CD4-positive, alpha-beta T cell treated with Interleukin-4 for 1 hour (primary cell): ENCODE results near the gene CHRNG.

Experiments used
- DNase-seq, 2 donors: peaks; one replicate each; pipeline ENCODE4 v3.0.0-alpha.2; 2020 to 2022

Gene CHRNG, protein sequence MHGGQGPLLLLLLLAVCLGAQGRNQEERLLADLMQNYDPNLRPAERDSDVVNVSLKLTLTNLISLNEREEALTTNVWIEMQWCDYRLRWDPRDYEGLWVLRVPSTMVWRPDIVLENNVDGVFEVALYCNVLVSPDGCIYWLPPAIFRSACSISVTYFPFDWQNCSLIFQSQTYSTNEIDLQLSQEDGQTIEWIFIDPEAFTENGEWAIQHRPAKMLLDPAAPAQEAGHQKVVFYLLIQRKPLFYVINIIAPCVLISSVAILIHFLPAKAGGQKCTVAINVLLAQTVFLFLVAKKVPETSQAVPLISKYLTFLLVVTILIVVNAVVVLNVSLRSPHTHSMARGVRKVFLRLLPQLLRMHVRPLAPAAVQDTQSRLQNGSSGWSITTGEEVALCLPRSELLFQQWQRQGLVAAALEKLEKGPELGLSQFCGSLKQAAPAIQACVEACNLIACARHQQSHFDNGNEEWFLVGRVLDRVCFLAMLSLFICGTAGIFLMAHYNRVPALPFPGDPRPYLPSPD

GRCh38 chr2:232539298-232540231 lies at the start of gene CHRNG:
Gene CHRNG (plus strand): TSS chr2:232539692. CDS start chr2:232539748, 56 bp downstream.
- no peak for DNase-seq

GRCh38 chr2:232490221-232491138 lies 49.0 kb upstream of the CHRNG start:
- no peak for DNase-seq

GRCh38 chr2:232491139-232491780 lies 48.2 kb upstream of the CHRNG start:
- DNase-seq, result no peak

- no peak for DNase-seq
These were observed 47.1 kb upstream of the CHRNG start for GRCh38 chr2:232492236-232492848.

GRCh38 chr2:232492963-232493700 lies 46.4 kb upstream of the CHRNG start:
- DNase-seq, result no peak

GRCh38 chr2:232493701-232494474 lies 45.6 kb upstream of the CHRNG start:
- no peak for DNase-seq

DNA sequence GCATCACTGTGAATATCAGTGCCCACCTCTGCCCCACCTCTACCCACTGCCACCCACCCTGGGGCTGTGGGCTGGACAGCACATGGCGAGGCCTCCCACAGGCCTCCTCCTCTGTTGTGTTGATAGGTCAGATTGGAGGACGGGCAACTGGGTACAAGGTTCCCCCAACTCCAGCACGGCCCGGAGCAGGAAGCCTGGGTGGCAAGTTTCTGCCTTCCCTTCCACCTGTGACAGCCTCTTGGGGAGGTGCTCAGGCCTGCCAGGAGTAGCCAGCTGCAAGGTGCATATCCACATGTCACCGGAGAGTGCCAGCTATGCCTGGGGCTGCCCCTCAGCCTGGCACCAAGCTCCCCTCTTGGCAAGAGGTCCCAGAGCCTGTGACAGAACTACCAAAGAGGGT lies 45.0 kb upstream of the CHRNG start:
- DNase-seq, result no peak

DNA sequence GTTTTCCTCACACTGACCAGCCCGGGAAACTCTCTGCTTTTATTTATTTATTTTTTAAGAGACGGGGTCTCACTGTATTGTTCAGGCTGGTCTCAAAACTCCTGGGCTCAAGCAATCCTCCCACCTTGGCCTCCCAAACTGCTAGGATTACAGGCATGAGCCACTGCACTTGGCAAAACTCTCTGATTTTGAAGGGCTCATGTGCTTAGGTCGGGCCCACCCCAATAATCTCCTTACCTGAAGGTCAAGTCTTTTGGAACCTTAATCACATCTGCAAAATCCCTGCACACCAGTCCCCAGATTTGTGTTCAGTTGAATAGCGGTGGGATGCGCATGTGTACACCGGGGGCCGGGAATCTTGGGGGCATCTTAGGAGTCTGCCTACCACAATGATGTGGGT lies 44.2 kb upstream of the CHRNG start:
- no peak for DNase-seq

DNA sequence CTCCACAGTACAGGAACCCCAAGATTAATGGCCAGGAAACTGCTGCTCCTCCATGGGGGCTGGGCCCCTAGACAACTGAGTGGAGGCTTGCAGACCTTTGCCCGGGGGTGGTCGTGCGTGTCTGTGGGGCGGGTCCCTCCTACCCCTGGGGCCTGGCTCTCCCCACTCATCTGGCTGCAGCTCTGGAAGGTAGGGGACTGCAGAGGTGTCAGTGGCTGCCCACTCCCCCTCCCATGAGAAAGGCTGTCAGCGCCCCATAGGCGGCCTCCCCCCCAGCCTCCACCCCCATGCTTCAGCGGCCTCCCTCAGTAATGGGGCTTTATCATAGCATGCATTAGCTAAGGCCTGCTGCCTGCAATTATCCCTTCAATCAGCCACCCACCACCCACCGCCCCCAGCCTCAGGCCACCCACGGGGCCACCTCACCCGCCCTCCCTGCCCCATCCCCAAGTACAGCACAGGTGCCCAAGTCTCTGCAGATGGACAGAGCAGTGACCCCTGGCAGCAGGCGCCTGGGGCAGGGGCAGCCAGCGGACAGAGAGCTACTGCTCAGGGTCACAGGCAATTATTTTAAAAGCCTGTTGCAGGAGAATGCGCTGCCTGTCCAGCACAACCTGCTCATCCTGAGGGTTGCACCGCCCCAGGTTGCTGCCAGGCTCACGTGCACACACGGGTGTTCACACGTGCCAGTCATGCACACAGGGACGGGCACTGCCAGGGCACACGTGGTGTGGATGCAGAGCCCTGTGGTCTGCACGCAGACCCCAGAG lies 42.8 kb upstream of the CHRNG start:
- no peak for DNase-seq

- DNase-seq, result no peak
These were observed 42.1 kb upstream of the CHRNG start for GRCh38 chr2:232497348-232497747.

GRCh38 chr2:232498452-232498851 lies 41.0 kb upstream of the CHRNG start:
- DNase-seq, result no peak

- no peak for DNase-seq
These were observed 38.1 kb upstream of the CHRNG start for GRCh38 chr2:232501331-232501771.

DNA sequence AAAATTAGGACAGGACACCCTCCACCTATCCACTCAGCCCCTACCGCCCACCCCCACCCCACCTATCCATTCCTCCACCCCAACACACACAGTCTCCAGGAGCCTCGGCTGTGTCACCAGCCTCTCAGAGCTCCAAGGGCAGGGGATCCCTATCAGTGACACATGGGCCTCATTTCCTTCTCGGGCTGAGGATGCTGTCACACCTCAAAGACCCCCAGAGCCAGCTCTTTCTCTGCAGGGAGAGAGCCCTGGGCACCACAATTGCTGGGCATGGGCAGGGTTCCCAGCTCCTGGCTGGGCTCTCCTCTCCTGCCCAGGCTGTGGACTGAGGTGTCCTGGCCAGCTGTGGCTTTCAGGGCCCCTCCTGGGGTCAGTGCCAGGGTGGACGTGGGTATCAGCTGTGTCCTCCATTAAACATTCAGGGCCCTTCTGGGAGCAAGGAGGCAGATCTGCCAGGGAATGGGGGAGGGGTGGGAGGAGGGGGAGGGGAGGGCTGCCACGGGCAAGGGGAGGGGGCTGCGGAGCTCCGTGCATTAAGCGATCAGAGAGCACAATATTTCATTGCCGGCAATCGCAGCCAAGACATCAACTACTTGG lies 37.6 kb upstream of the CHRNG start:
- no peak for DNase-seq

DNA sequence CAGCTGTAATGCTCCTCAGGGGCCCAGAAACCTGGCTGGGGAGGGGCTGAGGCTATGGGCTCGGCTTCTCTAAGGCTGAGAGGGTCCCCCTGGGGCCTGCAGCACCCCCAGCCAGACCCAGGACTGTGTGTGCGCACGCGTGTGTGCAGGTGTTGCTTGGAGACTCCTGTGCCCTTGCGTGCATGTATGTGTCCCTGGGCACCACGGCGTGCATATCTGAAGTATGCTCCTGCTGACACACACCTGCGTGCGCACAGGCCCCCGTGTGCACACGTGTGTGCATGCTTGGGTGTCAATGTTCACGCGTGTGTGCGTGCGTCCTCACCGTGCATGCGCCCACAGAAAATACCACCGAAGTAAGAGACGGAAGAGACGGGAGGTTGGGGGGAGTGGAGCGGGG lies 37.0 kb upstream of the CHRNG start:
- peak in 1 of 2 donors; percentile 37 for DNase-seq

DNA sequence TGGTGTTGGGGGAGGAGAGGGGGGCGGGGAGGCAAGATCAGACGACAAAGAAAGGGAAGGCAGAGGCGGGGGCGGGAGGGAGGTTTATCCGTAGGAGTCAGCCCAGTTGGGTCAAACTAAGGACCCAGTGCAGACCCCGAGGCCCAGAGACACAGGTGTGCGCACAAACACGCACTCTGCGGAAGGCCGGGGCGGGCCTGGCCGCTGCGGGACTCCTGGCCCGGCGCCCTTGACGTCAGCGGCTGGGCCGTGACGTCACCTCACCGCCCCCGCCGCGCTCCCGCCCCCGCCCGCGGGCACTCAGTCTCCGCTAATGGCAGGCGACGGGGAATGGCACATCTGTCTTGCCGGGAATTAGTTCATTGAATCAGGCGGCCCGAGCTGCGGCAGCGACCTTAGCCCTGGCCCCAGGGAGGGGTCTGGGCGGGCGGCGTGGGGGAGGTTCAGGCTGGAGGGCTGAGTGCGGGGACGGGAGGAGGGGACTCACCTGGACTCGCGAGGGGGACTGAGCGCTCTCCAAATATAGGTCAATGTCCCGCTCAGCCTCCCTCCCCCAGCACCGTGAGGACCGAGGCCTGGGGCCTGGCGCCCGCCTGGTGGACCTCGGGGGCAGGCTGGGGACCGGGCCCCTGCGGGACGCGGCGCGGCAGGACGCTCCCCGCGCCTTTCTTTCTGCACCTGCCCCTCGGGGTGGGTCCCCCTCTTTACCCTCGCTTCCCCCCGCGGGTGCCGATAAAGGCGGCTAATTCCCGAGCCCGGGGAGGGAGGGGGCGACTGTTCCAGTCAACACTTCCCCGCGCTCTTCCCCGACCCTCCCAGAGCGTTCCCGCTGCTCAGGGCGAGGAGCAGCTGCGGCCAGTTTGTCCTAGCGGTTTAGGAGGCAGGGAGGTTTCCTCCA lies 36.3 kb upstream of the CHRNG start:
- DNase-seq, result peak; percentile 5 to 30

DNA sequence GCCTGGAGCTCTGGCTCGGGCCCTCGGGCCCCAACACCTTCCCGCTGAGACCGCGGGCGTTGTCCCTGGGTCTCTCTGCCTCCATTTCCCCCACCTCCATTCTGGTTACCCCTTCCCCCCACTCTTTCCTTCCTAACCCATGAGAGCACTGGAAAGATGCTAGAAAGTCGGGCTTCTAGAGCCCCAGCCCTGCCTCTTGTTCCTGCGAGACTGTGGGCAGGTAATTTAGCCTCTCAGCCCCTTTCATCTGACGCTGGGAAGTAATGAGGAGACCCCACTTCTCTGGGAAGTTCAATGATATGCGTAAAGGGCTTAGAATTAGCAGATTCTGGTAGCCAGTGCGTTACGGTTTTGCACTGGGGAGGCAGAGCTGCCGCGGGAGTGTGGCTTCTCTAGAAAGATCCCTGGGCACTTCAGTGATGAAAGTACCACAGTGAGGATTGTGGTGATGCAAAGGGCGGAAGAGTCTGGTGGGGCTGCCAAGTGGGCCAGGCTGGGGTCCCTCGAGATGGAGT lies 35.6 kb upstream of the CHRNG start:
- no peak for DNase-seq

- no peak for DNase-seq
These were observed 35.1 kb upstream of the CHRNG start for GRCh38 chr2:232504438-232504837.
